ENCODE results near the gene ZNF318. TPM values are rescaled to one million over a fixed set of nuclear protein-coding genes. Genes with fewer than 3 reads are reported as not detected.

Gene ZNF318
- total RNA-seq, 4 donors from 2014 or later, result 3.8 to 38.0 (median 24.0) TPM

- Histone ChIP-seq H3K27ac (peak overlapping the region; percentile 82 to 83), H3K9me3 (no peaks in the 10 kb centered on the region), H3K27me3 (no peaks in the 10 kb centered on the region), H3K4me1 (no peaks in the 10 kb centered on the region), H3K4me3 (peak overlapping the region; percentile 63 to 78), H3K36me3 (no peaks in the 10 kb centered on the region)
- DNase-seq, result peak; percentile 33 to 51
- TF ChIP-seq POLR2A (IDR thresholded peaks at IDR 0.05) (no peak), CTCF (IDR thresholded peaks at IDR 0.05) (no peak)
- intact Hi-C loops (cut with DNase I; ENCODE audit: low total_unique reads), result loop anchor here (10.0 kb wide), 1 partner anchor 126 kb away; no protein-coding TSS in a partner anchor
These were observed 937 bp downstream of the ZNF318 start for GRCh38 chr6:43368259-43369160.

DNA sequence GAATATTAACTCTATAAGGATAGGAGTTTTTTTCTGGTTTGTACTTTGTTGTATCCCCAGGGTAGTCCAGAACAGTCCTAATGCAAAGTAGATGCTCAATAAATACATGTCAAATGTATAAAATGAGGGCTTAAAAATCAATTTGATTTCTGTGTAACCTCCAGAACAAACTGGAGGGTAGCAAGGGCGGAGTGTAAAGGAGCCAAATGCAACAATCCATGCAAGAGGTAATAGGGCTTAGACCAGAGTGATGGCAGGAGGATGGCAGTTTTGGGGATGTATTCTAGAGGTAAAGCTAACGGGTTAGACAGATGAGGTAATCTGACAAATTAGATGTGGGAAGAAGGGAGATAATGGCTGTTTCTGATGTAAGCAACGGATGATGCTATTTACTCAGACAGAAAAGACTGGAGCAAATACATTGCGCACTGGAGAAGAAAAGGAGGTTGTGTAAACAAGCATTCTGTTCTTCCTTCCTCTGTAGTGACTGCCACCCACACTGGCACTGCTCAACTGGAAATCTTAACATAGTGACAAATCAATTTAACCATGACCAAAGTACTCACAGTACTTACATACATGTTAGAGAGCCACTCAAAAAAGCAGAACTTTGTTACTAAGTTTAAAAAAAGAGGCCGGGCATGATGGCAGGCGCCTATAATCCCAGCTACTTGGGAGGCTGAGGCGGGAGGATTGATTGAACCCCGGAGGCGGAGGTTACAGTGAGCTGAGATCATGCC is 2.0 kb downstream of the ZNF318 start:
- Histone ChIP-seq H3K27me3 (no peaks in the 10 kb centered on the region), H3K9me3 (no peaks in the 10 kb centered on the region), H3K36me3 (no peaks in the 10 kb centered on the region), H3K4me3 (no peak overlapping the region), H3K27ac (no peak overlapping the region), H3K4me1 (no peaks in the 10 kb centered on the region)
- TF ChIP-seq CTCF (IDR thresholded peaks at IDR 0.05) (no peak), POLR2A (IDR thresholded peaks at IDR 0.05) (no peak)
- no peak for DNase-seq
- intact Hi-C loops (cut with DNase I; ENCODE audit: low total_unique reads), result loop anchor here (10.0 kb wide), 1 partner anchor 127 kb away; no protein-coding TSS in a partner anchor

- DNase-seq, result no peak
- Histone ChIP-seq H3K27ac (no peak overlapping the region), H3K36me3 (no peaks in the 10 kb centered on the region), H3K27me3 (no peaks in the 10 kb centered on the region), H3K4me1 (no peaks in the 10 kb centered on the region), H3K4me3 (no peak overlapping the region), H3K9me3 (no peaks in the 10 kb centered on the region)
- no peak for TF ChIP-seq CTCF (IDR thresholded peaks at IDR 0.05)
- no peak for TF ChIP-seq POLR2A (IDR thresholded peaks at IDR 0.05)
- intact Hi-C loops (cut with DNase I; ENCODE audit: low total_unique reads), result loop anchor here (10.0 kb wide), 1 partner anchor 134 kb away; no protein-coding TSS in a partner anchor
These were observed 8.2 kb downstream of the ZNF318 start for GRCh38 chr6:43361269-43361668.

DNA sequence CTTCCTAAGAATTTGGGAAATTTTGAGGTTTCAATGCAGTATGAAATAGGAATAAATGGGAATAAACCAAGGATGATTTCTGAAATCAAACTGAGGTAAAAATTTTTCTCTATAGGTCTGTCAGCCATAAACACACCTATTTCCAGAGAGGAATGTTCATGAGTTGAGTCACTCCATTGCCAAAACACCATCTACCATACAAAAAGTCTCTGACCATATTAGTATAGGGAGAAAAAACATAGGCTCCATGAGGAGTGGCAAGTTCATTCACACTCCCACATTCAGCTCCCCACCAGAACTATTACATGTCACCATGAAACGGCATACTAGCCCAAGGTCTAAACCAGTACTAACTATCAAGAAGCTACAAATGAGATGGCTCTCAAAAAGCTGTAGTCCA is 9.6 kb downstream of the ZNF318 start:
- Histone ChIP-seq H3K36me3 (no peaks in the 10 kb centered on the region), H3K27ac (no peak overlapping the region), H3K4me1 (no peaks in the 10 kb centered on the region), H3K27me3 (no peaks in the 10 kb centered on the region), H3K4me3 (no peak overlapping the region), H3K9me3 (no peaks in the 10 kb centered on the region)
- no peak for TF ChIP-seq POLR2A (IDR thresholded peaks at IDR 0.05)
- no peak for TF ChIP-seq CTCF (IDR thresholded peaks at IDR 0.05)
- no peak for DNase-seq
- intact Hi-C loops (cut with DNase I; ENCODE audit: low total_unique reads), result loop anchor here (10.0 kb wide), 1 partner anchor 135 kb away; no protein-coding TSS in a partner anchor

DNA sequence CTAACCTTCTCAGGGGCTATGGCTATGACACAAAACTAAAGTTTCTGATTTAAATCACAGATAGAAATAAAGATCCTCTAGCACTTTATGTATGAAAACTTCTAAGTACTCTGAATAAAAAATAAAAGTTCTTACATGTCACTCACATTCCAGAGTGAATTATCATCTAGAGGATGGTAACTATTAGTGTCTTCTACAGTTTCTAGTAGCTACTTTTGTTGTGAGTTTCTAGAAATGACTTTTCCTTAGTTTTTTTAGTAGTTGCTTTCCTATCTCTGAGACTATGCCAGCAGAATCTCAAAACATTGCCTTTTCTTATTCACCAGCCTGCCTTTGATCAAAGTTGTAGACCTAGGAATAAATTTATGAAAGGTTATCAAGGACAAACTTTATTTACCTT is 10.1 kb downstream of the ZNF318 start:
- Histone ChIP-seq H3K27ac (no peak overlapping the region), H3K27me3 (no peaks in the 10 kb centered on the region), H3K4me1 (no peaks in the 10 kb centered on the region), H3K9me3 (no peaks in the 10 kb centered on the region), H3K36me3 (no peaks in the 10 kb centered on the region), H3K4me3 (no peak overlapping the region)
- no peak for DNase-seq
- intact Hi-C loops (cut with DNase I; ENCODE audit: low total_unique reads), result no loop called here
- no peak for TF ChIP-seq POLR2A (IDR thresholded peaks at IDR 0.05)
- no peak for TF ChIP-seq CTCF (IDR thresholded peaks at IDR 0.05)
